Activated B cell treated with CpG ODN at 0.5 μM for 24 hours (primary cell): ENCODE data around the gene COPZ2. TPM values are rescaled to one million over a fixed set of nuclear protein-coding genes. Genes with fewer than 3 reads are reported as not detected.
A peak's percentile ranks its signal among the peaks of the same experiment; 100 is the strongest.

ENCODE experiments used
- ATAC-seq: fragments of 200-7000 bp; cut with Tn5 transposase; one replicate; pipeline ENCODE4 v1.10.0; 2021; ENCODE audit warnings: low read depth, mild to moderate bottlenecking, moderate library complexity
- CTCF ChIA-PET: fragments of 350-600 bp; sonication (Branson Sonifier 250); formaldehyde crosslinking; loops from one replicate; lab custom pipeline; 2021; ENCODE audit warnings: antibody characterized with exemption; lab: Charles Lee
- POLR2A ChIA-PET: fragments of 350-600 bp; sonication (Branson Sonifier 250); formaldehyde crosslinking; loops from one replicate; lab custom pipeline; 2021; ENCODE audit warnings: antibody characterized with exemption; lab: Charles Lee
- DNase-seq: peaks from one replicate; pipeline ENCODE4 v3.0.0; 2022
- H3K27ac Mint-ChIP-seq: one replicate; pipeline ENCODE4 v1.8.0; 2020; ENCODE audit warnings: mixed read lengths
- H3K27me3 Mint-ChIP-seq: one replicate; pipeline ENCODE4 v1.8.0; 2021; ENCODE audit warnings: mixed read lengths
- H3K36me3 Mint-ChIP-seq: one replicate; pipeline ENCODE4 v1.8.0; 2021; ENCODE audit warnings: low read depth, mixed read lengths
- H3K4me1 Mint-ChIP-seq: one replicate; pipeline ENCODE4 v1.8.0; 2021; ENCODE audit warnings: mixed read lengths
- H3K4me3 Mint-ChIP-seq: one replicate; pipeline ENCODE4 v1.8.0; 2020; ENCODE audit warnings: mild to moderate bottlenecking, mixed read lengths
- H3K9me3 Mint-ChIP-seq: one replicate; pipeline ENCODE4 v1.8.0; 2020; ENCODE audit warnings: mixed read lengths
- CTCF ChIP-seq: fragments of 200-600 bp; IDR thresholded peaks from one replicate; pipeline ENCODE4 v1.8.0; 2022; ENCODE audit warnings: antibody characterized with exemption, mild to moderate bottlenecking
- intact Hi-C: fragments of 100-400 bp; cut with micrococcal nuclease; formaldehyde crosslinking; loops from one replicate; pipeline ENCODE4 v1.15.1; 2024
- total RNA-seq: library from RNA; stranded (reverse); gene quantifications from 2 replicates; pipeline ENCODE4 v1.2.3, GENCODE V29; 2022

COPZ2 gene
- total RNA-seq, 1 donor from 2014 or later: 3.3 TPM

DNA sequence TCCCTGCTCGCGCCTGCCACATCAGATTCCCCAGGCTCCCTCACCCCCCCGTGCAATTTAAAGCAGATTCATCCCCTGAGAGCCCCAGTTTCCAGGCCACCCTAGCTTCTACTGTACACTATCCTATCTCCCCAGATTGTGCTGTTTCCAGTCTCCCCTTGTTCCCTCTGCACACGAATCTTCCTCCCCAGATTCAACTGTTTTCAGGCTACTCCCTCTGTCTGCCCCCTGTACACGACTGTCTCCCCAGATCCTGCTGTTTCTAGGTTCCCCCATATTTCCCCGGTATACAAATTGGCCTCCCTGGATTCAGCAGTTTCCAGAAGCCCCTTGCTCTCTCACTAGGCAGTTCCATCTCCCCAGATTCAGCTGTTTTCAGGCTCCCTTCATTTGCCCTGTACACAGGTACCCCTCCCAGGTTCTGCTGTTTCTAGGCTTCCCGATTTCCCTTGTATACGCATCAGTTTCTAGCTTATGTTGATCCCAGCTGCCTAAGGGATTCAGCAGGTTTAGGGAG, 22.9 kb downstream of the COPZ2 start:
- Mint-ChIP-seq H3K4me3 (no peak overlapping the region), H3K9me3 (no peaks in the 10 kb centered on the region), H3K27me3 (peaks cover 12% of the 10 kb centered on the region), H3K27ac (no peak overlapping the region), H3K4me1 (peaks cover 27% of the 10 kb centered on the region), H3K36me3 (no peaks in the 10 kb centered on the region)
- intact Hi-C loops: no loop called here
- ChIA-PET POLR2A (no interaction called here), CTCF (interaction anchor here (4.6 kb wide), 1 partner anchor 36 kb away, joined by 30 read pairs; no protein-coding TSS in a partner anchor)
- DNase-seq: no peak
- TF ChIP-seq CTCF: no peak
- ATAC-seq: no peak

GRCh38 chr17:48013876-48014594, 23.6 kb downstream of the COPZ2 start:
- H3K9me3 Mint-ChIP-seq: no peaks in the 10 kb centered on the region
- DNase-seq (no peak), ATAC-seq (no peak)
- peaks cover 27% of the 10 kb centered on the region for H3K4me1 Mint-ChIP-seq
- no peaks in the 10 kb centered on the region for H3K36me3 Mint-ChIP-seq
- POLR2A ChIA-PET: no interaction called here
- TF ChIP-seq CTCF: no peak
- CTCF ChIA-PET: no interaction called here
- H3K27ac Mint-ChIP-seq: no peak overlapping the region
- H3K4me3 Mint-ChIP-seq: no peak overlapping the region
- H3K27me3 Mint-ChIP-seq: peaks cover 11% of the 10 kb centered on the region
- intact Hi-C loops: no loop called here

DNA sequence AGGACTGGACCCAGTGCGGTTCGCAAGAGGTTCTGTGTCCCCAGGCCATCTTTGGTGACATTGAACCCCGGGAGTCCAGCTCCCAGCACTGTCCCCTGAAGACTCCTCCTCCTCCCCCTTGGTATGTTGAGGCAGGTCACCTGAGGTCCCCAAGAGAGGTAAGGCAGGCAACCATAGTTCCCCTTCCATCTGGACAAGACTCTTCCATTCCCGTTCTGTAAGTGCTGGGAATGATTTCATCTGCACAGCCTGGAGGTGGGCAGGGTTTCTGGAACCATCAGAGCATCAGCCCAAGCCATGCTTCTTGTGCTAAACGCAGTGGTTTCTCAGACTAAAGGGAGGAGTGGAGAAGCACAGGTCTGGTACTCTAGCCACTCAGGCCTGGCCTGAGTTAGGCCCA, 24.9 kb downstream of the COPZ2 start:
- CTCF ChIA-PET: interaction anchor here (2.1 kb wide), 1 partner anchor 34 kb away, joined by 7 read pairs; no protein-coding TSS in a partner anchor
- intact Hi-C loops: loop anchor here (1.0 kb wide), 1 partner anchor 11 kb away; no protein-coding TSS in a partner anchor

DNA sequence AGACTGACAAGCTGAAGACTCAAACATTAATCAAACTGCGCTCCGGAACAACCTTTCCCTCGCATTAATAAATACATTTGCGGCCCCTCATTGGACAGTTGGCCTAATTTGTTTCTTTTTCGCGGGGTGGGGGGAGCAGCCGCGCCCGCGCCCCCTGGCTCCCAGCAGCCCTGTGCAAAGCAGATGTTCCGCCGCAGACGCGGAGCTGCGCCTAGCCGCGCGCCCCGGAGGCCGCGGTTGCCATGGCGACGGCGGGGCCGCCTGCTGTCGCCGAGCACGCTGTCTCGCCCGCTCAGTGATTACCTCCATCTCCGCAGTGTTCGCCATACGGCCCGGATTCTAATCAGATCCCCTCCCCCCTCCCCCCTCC, 25.5 kb downstream of the COPZ2 start:
- Mint-ChIP-seq H3K9me3 (no peaks in the 10 kb centered on the region), H3K4me1 (peaks cover 15% of the 10 kb centered on the region), H3K27me3 (peaks cover 14% of the 10 kb centered on the region), H3K4me3 (peak overlapping the region; percentile 78), H3K36me3 (no peaks in the 10 kb centered on the region), H3K27ac (no peak overlapping the region)
- POLR2A ChIA-PET: interaction anchor here (0.6 to 1.9 kb wide), 6 partner anchors 9 to 43 kb away, joined by 3 to 7 read pairs (median 4); partner anchors contain the start of genes CDK5RAP3 and NFE2L1
- CTCF ChIA-PET: interaction anchor here (1.2 to 2.1 kb wide), 4 partner anchors 9 to 34 kb away, joined by 3 to 10 read pairs (median 6); no protein-coding TSS in a partner anchor
- DNase-seq: peak; percentile 62
- peak; percentile 92 for ATAC-seq
- no peak for TF ChIP-seq CTCF
- intact Hi-C loops: loop anchor here (1.0 kb wide), 1 partner anchor 11 kb away; no protein-coding TSS in a partner anchor

More for the DNA sequence above, 24.9 kb downstream of the COPZ2 start:
- H3K27ac Mint-ChIP-seq: no peak overlapping the region
- POLR2A ChIA-PET: interaction anchor here (0.7 to 1.9 kb wide), 4 partner anchors 8 to 43 kb away, joined by 3 to 7 read pairs (median 4); partner anchors contain the start of gene NFE2L1
- H3K36me3 Mint-ChIP-seq: no peaks in the 10 kb centered on the region
- peaks cover 20% of the 10 kb centered on the region for H3K4me1 Mint-ChIP-seq
- H3K9me3 Mint-ChIP-seq: no peaks in the 10 kb centered on the region
- TF ChIP-seq CTCF: no peak
- ATAC-seq (no peak), DNase-seq (no peak)
- H3K27me3 Mint-ChIP-seq: peaks cover 14% of the 10 kb centered on the region
- H3K4me3 Mint-ChIP-seq: peak overlapping the region; percentile 64
